ENCODE results near the gene TNKS1BP1.
"Not testable (repeated sequence)": the region's sequence is repeated elsewhere in the genome, so short reads cannot be mapped to it uniquely, and the experiment has no call there.

TNKS1BP1 gene

GRCh38 chr11:57306940-57307565 lies 17.7 kb downstream of the TNKS1BP1 start:
- H3K4me1 ChIP-seq (ENCODE audit: control insufficient read depth, low read depth, low read length), result peaks cover 14% of the 10 kb centered on the region
- H3K27me3 ChIP-seq (ENCODE audit: control insufficient read depth, insufficient read depth, low read length), result no peaks in the 10 kb centered on the region
- no peaks in the 10 kb centered on the region for H3K9me3 ChIP-seq (ENCODE audit: control insufficient read depth, low read depth, low read length)
- H3K4me3 ChIP-seq (ENCODE audit: low read length), result no peak overlapping the region
- H3K27ac ChIP-seq (ENCODE audit: low read length), result no peak overlapping the region
- H3K9ac ChIP-seq (ENCODE audit: low read length), result no peak overlapping the region
- peaks cover 39% of the 10 kb centered on the region for H3K36me3 ChIP-seq (ENCODE audit: control insufficient read depth, low read depth, low read length)

GRCh38 chr11:57306161-57306876 lies 18.4 kb downstream of the TNKS1BP1 start:
- no peak overlapping the region for H3K4me3 ChIP-seq (ENCODE audit: low read length)
- H3K4me1 ChIP-seq (ENCODE audit: control insufficient read depth, low read depth, low read length), result peaks cover 9% of the 10 kb centered on the region
- H3K36me3 ChIP-seq (ENCODE audit: control insufficient read depth, low read depth, low read length), result peaks cover 46% of the 10 kb centered on the region
- H3K9me3 ChIP-seq (ENCODE audit: control insufficient read depth, low read depth, low read length), result no peaks in the 10 kb centered on the region
- no peak overlapping the region for H3K27ac ChIP-seq (ENCODE audit: low read length)
- no peaks in the 10 kb centered on the region for H3K27me3 ChIP-seq (ENCODE audit: control insufficient read depth, insufficient read depth, low read length)
- no peak overlapping the region for H3K9ac ChIP-seq (ENCODE audit: low read length)

- Histone ChIP-seq H3K9ac (ENCODE audit: low read length) (no peak overlapping the region), H3K27ac (ENCODE audit: low read length) (no peak overlapping the region), H3K4me1 (ENCODE audit: control insufficient read depth, low read depth, low read length) (peaks cover 4% of the 10 kb centered on the region), H3K27me3 (ENCODE audit: control insufficient read depth, insufficient read depth, low read length) (no peaks in the 10 kb centered on the region), H3K4me3 (ENCODE audit: low read length) (no peak overlapping the region), H3K36me3 (ENCODE audit: control insufficient read depth, low read depth, low read length) (peaks cover 54% of the 10 kb centered on the region), H3K9me3 (ENCODE audit: control insufficient read depth, low read depth, low read length) (no peaks in the 10 kb centered on the region)
These were observed 19.2 kb downstream of the TNKS1BP1 start for GRCh38 chr11:57305523-57305922.

- Histone ChIP-seq H3K9me3 (ENCODE audit: control insufficient read depth, low read depth, low read length) (no peaks in the 10 kb centered on the region), H3K9ac (ENCODE audit: low read length) (no peak overlapping the region), H3K4me3 (ENCODE audit: low read length) (no peak overlapping the region), H3K36me3 (ENCODE audit: control insufficient read depth, low read depth, low read length) (peaks cover 55% of the 10 kb centered on the region), H3K27me3 (ENCODE audit: control insufficient read depth, insufficient read depth, low read length) (no peaks in the 10 kb centered on the region), H3K27ac (ENCODE audit: low read length) (no peak overlapping the region), H3K4me1 (ENCODE audit: control insufficient read depth, low read depth, low read length) (no peaks in the 10 kb centered on the region)
These were observed 20.7 kb downstream of the TNKS1BP1 start for GRCh38 chr11:57303990-57304579.

- Histone ChIP-seq H3K4me3 (ENCODE audit: low read length) (no peak overlapping the region), H3K9me3 (ENCODE audit: control insufficient read depth, low read depth, low read length) (no peaks in the 10 kb centered on the region), H3K36me3 (ENCODE audit: control insufficient read depth, low read depth, low read length) (peaks cover 53% of the 10 kb centered on the region), H3K4me1 (ENCODE audit: control insufficient read depth, low read depth, low read length) (no peaks in the 10 kb centered on the region), H3K9ac (ENCODE audit: low read length) (no peak overlapping the region), H3K27me3 (ENCODE audit: control insufficient read depth, insufficient read depth, low read length) (no peaks in the 10 kb centered on the region), H3K27ac (ENCODE audit: low read length) (no peak overlapping the region)
These were observed 21.3 kb downstream of the TNKS1BP1 start for GRCh38 chr11:57303280-57303989.

- Histone ChIP-seq H3K4me1 (ENCODE audit: control insufficient read depth, low read depth, low read length) (no peaks in the 10 kb centered on the region), H3K36me3 (ENCODE audit: control insufficient read depth, low read depth, low read length) (peaks cover 43% of the 10 kb centered on the region), H3K9me3 (ENCODE audit: control insufficient read depth, low read depth, low read length) (no peaks in the 10 kb centered on the region), H3K9ac (ENCODE audit: low read length) (no peak overlapping the region), H3K27ac (ENCODE audit: low read length) (no peak overlapping the region), H3K27me3 (ENCODE audit: control insufficient read depth, insufficient read depth, low read length) (no peaks in the 10 kb centered on the region), H3K4me3 (ENCODE audit: low read length) (no peak overlapping the region)
These were observed 22.3 kb downstream of the TNKS1BP1 start for GRCh38 chr11:57302489-57302888.

GRCh38 chr11:57301711-57302423 lies 22.9 kb downstream of the TNKS1BP1 start:
- H3K27ac ChIP-seq (ENCODE audit: low read length), result no peak overlapping the region
- no peaks in the 10 kb centered on the region for H3K4me1 ChIP-seq (ENCODE audit: control insufficient read depth, low read depth, low read length)
- H3K4me3 ChIP-seq (ENCODE audit: low read length), result no peak overlapping the region
- no peak overlapping the region for H3K9ac ChIP-seq (ENCODE audit: low read length)
- H3K36me3 ChIP-seq (ENCODE audit: control insufficient read depth, low read depth, low read length), result peaks cover 42% of the 10 kb centered on the region
- no peaks in the 10 kb centered on the region for H3K9me3 ChIP-seq (ENCODE audit: control insufficient read depth, low read depth, low read length)
- no peaks in the 10 kb centered on the region for H3K27me3 ChIP-seq (ENCODE audit: control insufficient read depth, insufficient read depth, low read length)

GRCh38 chr11:57300785-57301184 lies 24.0 kb downstream of the TNKS1BP1 start:
- Histone ChIP-seq H3K36me3 (ENCODE audit: control insufficient read depth, low read depth, low read length) (peaks cover 42% of the 10 kb centered on the region), H3K9me3 (ENCODE audit: control insufficient read depth, low read depth, low read length) (no peaks in the 10 kb centered on the region), H3K9ac (ENCODE audit: low read length) (no peak overlapping the region), H3K27me3 (ENCODE audit: control insufficient read depth, insufficient read depth, low read length) (no peaks in the 10 kb centered on the region), H3K27ac (ENCODE audit: low read length) (no peak overlapping the region), H3K4me3 (ENCODE audit: low read length) (no peak overlapping the region), H3K4me1 (ENCODE audit: control insufficient read depth, low read depth, low read length) (no peaks in the 10 kb centered on the region)

GRCh38 chr11:57299150-57299737 lies 25.5 kb downstream of the TNKS1BP1 start:
- no peaks in the 10 kb centered on the region for H3K9me3 ChIP-seq (ENCODE audit: control insufficient read depth, low read depth, low read length)
- H3K4me1 ChIP-seq (ENCODE audit: control insufficient read depth, low read depth, low read length), result peaks cover 5% of the 10 kb centered on the region
- no peaks in the 10 kb centered on the region for H3K27me3 ChIP-seq (ENCODE audit: control insufficient read depth, insufficient read depth, low read length)
- H3K4me3 ChIP-seq (ENCODE audit: low read length), result no peak overlapping the region
- H3K36me3 ChIP-seq (ENCODE audit: control insufficient read depth, low read depth, low read length), result peaks cover 42% of the 10 kb centered on the region
- no peak overlapping the region for H3K9ac ChIP-seq (ENCODE audit: low read length)
- H3K27ac ChIP-seq (ENCODE audit: low read length), result no peak overlapping the region

GRCh38 chr11:57297221-57297620 lies 27.5 kb downstream of the TNKS1BP1 start:
- no peaks in the 10 kb centered on the region for H3K9me3 ChIP-seq (ENCODE audit: control insufficient read depth, low read depth, low read length)
- H3K4me3 ChIP-seq (ENCODE audit: low read length), result no peak overlapping the region
- peaks cover 5% of the 10 kb centered on the region for H3K4me1 ChIP-seq (ENCODE audit: control insufficient read depth, low read depth, low read length)
- H3K36me3 ChIP-seq (ENCODE audit: control insufficient read depth, low read depth, low read length), result peaks cover 34% of the 10 kb centered on the region
- H3K9ac ChIP-seq (ENCODE audit: low read length), result no peak overlapping the region
- no peak overlapping the region for H3K27ac ChIP-seq (ENCODE audit: low read length)
- H3K27me3 ChIP-seq (ENCODE audit: control insufficient read depth, insufficient read depth, low read length), result no peaks in the 10 kb centered on the region

GRCh38 chr11:57296205-57296604 lies 28.5 kb downstream of the TNKS1BP1 start:
- H3K9ac ChIP-seq (ENCODE audit: low read length); H3K4me3 ChIP-seq (ENCODE audit: low read length); H3K27ac ChIP-seq (ENCODE audit: low read length); H3K4me1 ChIP-seq (ENCODE audit: control insufficient read depth, low read depth, low read length); H3K27me3 ChIP-seq (ENCODE audit: control insufficient read depth, insufficient read depth, low read length); H3K9me3 ChIP-seq (ENCODE audit: control insufficient read depth, low read depth, low read length): not testable (repeated sequence)
- peaks cover 24% of the 10 kb centered on the region for H3K36me3 ChIP-seq (ENCODE audit: control insufficient read depth, low read depth, low read length)
